Neural cell (in vitro differentiated cells): ENCODE data around the gene PHACTR2. TPM values are rescaled to one million over a fixed set of nuclear protein-coding genes. Genes with fewer than 3 reads are reported as not detected.

Experiments used
- H2AFZ ChIP-seq: fragments of 200-600, 300-800 bp; sonication (generic), shearing (Covaris generic); 2 replicates; pipeline ENCODE4 v1.6.0; 2014; ENCODE audit warnings: low read depth, mild to moderate bottlenecking, antibody characterized with exemption, low read length, moderate library complexity
- H3F3A ChIP-seq: fragments of 200-600 bp; shearing (Covaris generic); 2 replicates; pipeline ENCODE4 v1.6.1; 2016; ENCODE audit warnings: mild to moderate bottlenecking, moderate library complexity, mixed read lengths, antibody characterized with exemption, low read length; ENCODE audit not compliant: insufficient read depth, poor library complexity, severe bottlenecking
- H3K27ac ChIP-seq: fragments of 200-600, 300-800 bp; sonication (generic), shearing (Covaris generic); 2 replicates; pipeline ENCODE4 v1.5.1; 2014; ENCODE audit warnings: mild to moderate bottlenecking, low read length, moderate library complexity
- H3K27me3 ChIP-seq: fragments of 300-800, 200-600 bp; sonication (generic), shearing (Covaris generic); 2 replicates; pipeline ENCODE4 v1.6.0; 2014; ENCODE audit warnings: mild to moderate bottlenecking, low read depth, low read length, moderate library complexity; ENCODE audit not compliant: insufficient read depth
- H3K36me3 ChIP-seq: fragments of 300-800, 200-600 bp; sonication (generic), shearing (Covaris generic); 2 replicates; pipeline ENCODE4 v1.5.1; 2014; ENCODE audit warnings: mild to moderate bottlenecking, antibody characterized with exemption, low read length, moderate library complexity; ENCODE audit not compliant: insufficient read depth
- H3K4me2 ChIP-seq: fragments of 300-800, 200-600 bp; sonication (generic), shearing (Covaris generic); 2 replicates; pipeline ENCODE4 v1.6.0; 2014; ENCODE audit warnings: mild to moderate bottlenecking, low read length
- H3K4me3 ChIP-seq: fragments of 300-800, 200-600 bp; sonication (generic), shearing (Covaris generic); 2 replicates; pipeline ENCODE4 v1.5.1; 2014; ENCODE audit warnings: mild to moderate bottlenecking, low read length, moderate library complexity
- H3K79me2 ChIP-seq: fragments of 200-600 bp; shearing (Covaris generic); replicated peaks from 2 replicates; pipeline ENCODE4 v1.6.0; 2014; ENCODE audit warnings: mild to moderate bottlenecking, low read length, moderate library complexity; ENCODE audit not compliant: insufficient read depth
- H3K9ac ChIP-seq: fragments of 300-800, 200-600 bp; sonication (generic), shearing (Covaris generic); 2 replicates; pipeline ENCODE4 v1.6.1; 2016; ENCODE audit warnings: mild to moderate bottlenecking, low read length, mixed read lengths
- H3K9me2 ChIP-seq: fragments of 200-600 bp; shearing (Covaris generic); 2 replicates; pipeline ENCODE4 v1.6.1; 2016; ENCODE audit warnings: mild to moderate bottlenecking, low read length, mixed read lengths; ENCODE audit not compliant: insufficient read depth
- H3K9me3 ChIP-seq: fragments of 200-600, 300-800 bp; sonication (generic), shearing (Covaris generic); 2 replicates; pipeline ENCODE4 v1.6.1; 2016; ENCODE audit warnings: mild to moderate bottlenecking, mixed run types, low read length, moderate library complexity, mixed read lengths
- H4K20me1 ChIP-seq: fragments of 200-600 bp; shearing (Covaris generic); 2 replicates; pipeline ENCODE4 v1.6.1; 2016; ENCODE audit warnings: mild to moderate bottlenecking, mixed run types; ENCODE audit not compliant: insufficient read depth
- CTCF ChIP-seq: fragments of 450-650 bp; IDR thresholded peaks from 2 replicates; pipeline ENCODE4 v1.5.1; 2014; ENCODE audit warnings: antibody characterized with exemption, mild to moderate bottlenecking, moderate library complexity; ENCODE audit not compliant: poor library complexity, severe bottlenecking
- EP300 ChIP-seq: fragments of 450-650 bp; conservative IDR thresholded peaks from 2 replicates; pipeline ENCODE4 v1.6.1; 2014; ENCODE audit warnings: antibody characterized with exemption, mild to moderate bottlenecking, moderate library complexity; ENCODE audit not compliant: poor library complexity, severe bottlenecking
- EZH2 ChIP-seq: fragments of 200-600, 300-800 bp; shearing (Covaris generic), sonication (generic); IDR thresholded peaks from 2 replicates; pipeline ENCODE4 v1.6.1; 2014; ENCODE audit warnings: antibody characterized with exemption, low read length, borderline replicate concordance, mild to moderate bottlenecking; ENCODE audit not compliant: insufficient read depth, poor library complexity, severe bottlenecking
- MXI1 ChIP-seq: fragments of 450-650 bp; conservative IDR thresholded peaks from 2 replicates; pipeline ENCODE4 v1.6.1; 2014; ENCODE audit warnings: antibody characterized with exemption, mild to moderate bottlenecking; ENCODE audit not compliant: poor library complexity, severe bottlenecking
- POLR2AphosphoS5 ChIP-seq: IDR thresholded peaks from 2 replicates; pipeline ENCODE4 v1.6.1; 2012
- RAD21 ChIP-seq: fragments of 450-650 bp; conservative IDR thresholded peaks from 2 replicates; pipeline ENCODE4 v1.6.1; 2014; ENCODE audit warnings: antibody characterized with exemption, mild to moderate bottlenecking, moderate library complexity
- REST ChIP-seq: IDR thresholded peaks from 2 replicates; pipeline ENCODE4 v1.6.1; 2012; ENCODE audit warnings: borderline replicate concordance
- SMC3 ChIP-seq: fragments of 450-650 bp; conservative IDR thresholded peaks from 2 replicates; pipeline ENCODE4 v1.6.1; 2014; ENCODE audit warnings: antibody characterized with exemption, mild to moderate bottlenecking, moderate library complexity; ENCODE audit not compliant: poor library complexity
- TAF1 ChIP-seq: IDR thresholded peaks from 2 replicates; pipeline ENCODE4 v1.6.1; 2012; ENCODE audit warnings: low read depth
- polyA plus RNA-seq: library from polyadenylated mRNA; depleted of rRNA; stranded (reverse); fragments of >200 nt; gene quantifications from 2 replicates; pipeline ENCODE4 v1.2.3, GENCODE V29; 2014
- small RNA-seq, 3 experiments: library from RNA; depleted of rRNA; stranded (forward); fragments of <200 nt; gene quantifications; one replicate each; pipeline ENCODE3, GENCODE V24; 2012

The PHACTR2 gene
- polyA plus RNA-seq, 1 donor from 2014 or later: 2.8 TPM

DNA sequence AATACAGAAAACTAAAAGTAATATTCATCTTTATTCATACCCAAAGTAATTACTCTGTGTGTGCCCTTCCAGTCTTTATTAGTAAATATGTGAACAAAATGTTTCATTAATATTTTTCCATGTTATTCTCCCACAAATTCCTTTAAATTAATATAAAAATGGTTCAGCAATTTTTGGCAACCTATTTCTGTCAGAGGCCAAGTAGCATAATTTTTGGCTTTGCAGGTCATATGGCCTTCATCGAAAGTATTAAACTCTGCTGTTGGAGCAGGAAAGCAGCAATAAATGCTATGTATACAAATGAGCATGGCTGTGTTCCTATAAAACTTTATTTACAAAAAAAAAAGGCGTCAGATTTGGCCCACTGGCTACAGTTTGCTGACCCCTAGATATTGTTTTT, 202.6 kb downstream of the PHACTR2 start:
- Histone ChIP-seq H4K20me1 (no peaks in the 10 kb centered on the region), H3K9ac (no peak overlapping the region), H3K36me3 (no peaks in the 10 kb centered on the region), H3K4me2 (no peak overlapping the region), H3K4me3 (no peak overlapping the region), H3K9me2 (no peaks in the 10 kb centered on the region), H3K27ac (no peak overlapping the region), H2AFZ (no peak overlapping the region), H3K9me3 (peaks cover 4% of the 10 kb centered on the region), H3K79me2 (no peaks in the 10 kb centered on the region), H3K27me3 (no peaks in the 10 kb centered on the region), H3F3A (no peaks in the 10 kb centered on the region)
- TF ChIP-seq SMC3: no peak
- no peak for TF ChIP-seq MXI1
- no peak for TF ChIP-seq EP300
- TF ChIP-seq RAD21: no peak
- no peak for TF ChIP-seq POLR2AphosphoS5
- TF ChIP-seq REST: no peak
- no peak for TF ChIP-seq CTCF
- TF ChIP-seq TAF1: no peak
- TF ChIP-seq EZH2: no peak

Small RNAs within 50 kb of the gene (small RNA-seq; reads per million reads assigned to genes)
- 0 reads per million in 3 experiments for gene ZC2HC1B

Other genes starting within 250 kb of the PHACTR2 start
- 3.3 and 10.8 TPM in 2 replicates for gene ADAT2, start 227.3 kb upstream of the PHACTR2 start, polyA plus RNA-seq
- 26.2 and 37.9 TPM in 2 replicates for gene PEX3, start 227.2 kb upstream of the PHACTR2 start, polyA plus RNA-seq
- gene FUCA2, start 166.2 kb upstream of the PHACTR2 start, polyA plus RNA-seq: 3.0 and 6.0 TPM in 2 replicates
- gene LTV1, start 165.4 kb downstream of the PHACTR2 start, polyA plus RNA-seq: 25.4 and 35.5 TPM in 2 replicates
- gene ZC2HC1B, start 186.5 kb downstream of the PHACTR2 start, polyA plus RNA-seq: 0.34 TPM in 1 of 2 replicates, not detected in the other